ENCODE data around the gene SP110.

- TF ChIP-seq BACH1 (tag; IDR thresholded peaks at IDR 0.05), result no peak
- TF ChIP-seq CTCF (IDR thresholded peaks at IDR 0.05 in 2 of 3, conservative IDR thresholded peaks at IDR 0.05 in 1 of 3; ENCODE audit: insufficient read depth in 2 of 3, low read depth in 1 of 3, low read length in 3 of 3), result no peak
- TF ChIP-seq TAF15 (IDR thresholded peaks at IDR 0.05; ENCODE audit: low read depth, low read length), result no peak
- TF ChIP-seq ZNF512 (tag; IDR thresholded peaks at IDR 0.05), result no peak
- no peak for TF ChIP-seq ZNF639 (CRISPR knock-in tag; conservative IDR thresholded peaks at IDR 0.05 in 1 of 2, IDR thresholded peaks at IDR 0.05 in 1 of 2)
- TF ChIP-seq ZSCAN29 (IDR thresholded peaks at IDR 0.05), result no peak
- no peak for TF ChIP-seq HMGXB4 (CRISPR knock-in tag; IDR thresholded peaks at IDR 0.05)
- no peak for TF ChIP-seq ATF1 (CRISPR knock-in tag; IDR thresholded peaks at IDR 0.05)
- no peak for TF ChIP-seq ATF1 (tag; IDR thresholded peaks at IDR 0.05)
- no peak for TF ChIP-seq ZNF584 (CRISPR knock-in tag; IDR thresholded peaks at IDR 0.05; ENCODE audit: low read depth)
- TF ChIP-seq KLF1 (tag; IDR thresholded peaks at IDR 0.05), result no peak
- no peak for TF ChIP-seq POLR2AphosphoS5 (IDR thresholded peaks at IDR 0.05; ENCODE audit: control insufficient read depth, insufficient read depth, low read depth, low read length)
- TF ChIP-seq GMEB1 (CRISPR knock-in tag; IDR thresholded peaks at IDR 0.05), result no peak
Observed at GRCh38 chr2:230124757-230125431, 94.9 kb downstream of the SP110 start.

Measured in K562 (cell line).